Activated naive CD8-positive, alpha-beta T cell treated with anti-CD3 and anti-CD28 coated beads, Interleukin-2, amount 10 ng/mL, durations not matched to agents 7 days and 5 days (primary cell): ENCODE measurements around the gene C12orf43. TPM values are rescaled to one million over a fixed set of nuclear protein-coding genes. Genes with fewer than 3 reads are reported as not detected.

Experiments
- ATAC-seq: fragments of 150-1000 bp; cut with Tn5 transposase; one replicate; pipeline ENCODE4 v1.10.0; 2021; ENCODE audit warnings: low read depth, moderate library complexity
- POLR2A ChIA-PET: fragments of 350-600 bp; sonication (Branson Sonifier 250); formaldehyde crosslinking; loops from one replicate; lab custom pipeline; 2021; ENCODE audit warnings: antibody characterized with exemption; lab: Charles Lee
- DNase-seq: peaks from one replicate; pipeline ENCODE4 v3.0.0; 2021
- H3K27ac Mint-ChIP-seq: one replicate; pipeline ENCODE4 v1.8.0; 2022; ENCODE audit warnings: mild to moderate bottlenecking, mixed read lengths
- H3K27me3 Mint-ChIP-seq: one replicate; pipeline ENCODE4 v1.8.0; 2022; ENCODE audit warnings: mild to moderate bottlenecking, moderate library complexity, mixed read lengths
- H3K36me3 Mint-ChIP-seq: one replicate; pipeline ENCODE4 v1.8.0; 2021; ENCODE audit warnings: mild to moderate bottlenecking, mixed read lengths
- H3K4me1 Mint-ChIP-seq: one replicate; pipeline ENCODE4 v1.8.0; 2021; ENCODE audit warnings: mixed read lengths
- H3K4me3 Mint-ChIP-seq: one replicate; pipeline ENCODE4 v1.8.0; 2022; ENCODE audit warnings: mild to moderate bottlenecking, moderate library complexity, mixed read lengths
- H3K9me3 Mint-ChIP-seq: one replicate; pipeline ENCODE4 v1.8.0; 2021; ENCODE audit warnings: mixed read lengths
- total RNA-seq, 2 experiments: library from RNA; stranded (reverse); gene quantifications; one replicate each; pipeline ENCODE4 v1.2.3, GENCODE V29; 2021

Gene C12orf43
- total RNA-seq, 2 experiments from 2014 or later, result 15.7 to 16.1 TPM

- Mint-ChIP-seq H3K9me3 (no peaks in the 10 kb centered on the region), H3K4me3 (no peak overlapping the region), H3K27me3 (no peaks in the 10 kb centered on the region), H3K36me3 (peaks cover 47% of the 10 kb centered on the region), H3K4me1 (no peaks in the 10 kb centered on the region), H3K27ac (no peak overlapping the region)
- no peak for ATAC-seq
- no peak for DNase-seq
- POLR2A ChIA-PET, result no interaction called here
These were observed 6.4 kb upstream of the C12orf43 start for GRCh38 chr12:121022713-121023112.

DNA sequence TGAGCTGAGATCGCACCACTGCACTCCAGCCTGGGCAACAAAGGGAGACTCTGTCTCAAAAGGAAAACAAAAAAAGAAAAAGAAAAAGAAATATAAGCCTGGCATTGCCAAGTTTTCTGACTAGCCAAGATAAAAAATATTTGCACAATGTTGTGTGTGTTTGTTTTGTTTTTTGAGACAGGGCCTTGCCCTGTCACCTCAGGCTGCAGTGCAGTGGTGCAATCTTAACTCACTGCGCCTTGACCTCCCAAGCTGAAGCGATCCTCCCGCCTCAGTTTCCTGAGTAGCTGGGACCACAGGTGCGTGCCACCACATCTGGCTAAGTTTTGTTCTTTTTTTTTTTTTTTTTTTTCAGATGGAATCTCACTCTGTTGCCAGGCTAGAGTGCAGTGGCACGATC is 5.5 kb upstream of the C12orf43 start:
- DNase-seq (no peak), ATAC-seq (no peak)
- no peak overlapping the region for H3K4me3 Mint-ChIP-seq
- H3K4me1 Mint-ChIP-seq, result no peaks in the 10 kb centered on the region
- H3K36me3 Mint-ChIP-seq, result peaks cover 39% of the 10 kb centered on the region
- POLR2A ChIA-PET, result no interaction called here
- no peaks in the 10 kb centered on the region for H3K9me3 Mint-ChIP-seq
- no peaks in the 10 kb centered on the region for H3K27me3 Mint-ChIP-seq
- H3K27ac Mint-ChIP-seq, result no peak overlapping the region

DNA sequence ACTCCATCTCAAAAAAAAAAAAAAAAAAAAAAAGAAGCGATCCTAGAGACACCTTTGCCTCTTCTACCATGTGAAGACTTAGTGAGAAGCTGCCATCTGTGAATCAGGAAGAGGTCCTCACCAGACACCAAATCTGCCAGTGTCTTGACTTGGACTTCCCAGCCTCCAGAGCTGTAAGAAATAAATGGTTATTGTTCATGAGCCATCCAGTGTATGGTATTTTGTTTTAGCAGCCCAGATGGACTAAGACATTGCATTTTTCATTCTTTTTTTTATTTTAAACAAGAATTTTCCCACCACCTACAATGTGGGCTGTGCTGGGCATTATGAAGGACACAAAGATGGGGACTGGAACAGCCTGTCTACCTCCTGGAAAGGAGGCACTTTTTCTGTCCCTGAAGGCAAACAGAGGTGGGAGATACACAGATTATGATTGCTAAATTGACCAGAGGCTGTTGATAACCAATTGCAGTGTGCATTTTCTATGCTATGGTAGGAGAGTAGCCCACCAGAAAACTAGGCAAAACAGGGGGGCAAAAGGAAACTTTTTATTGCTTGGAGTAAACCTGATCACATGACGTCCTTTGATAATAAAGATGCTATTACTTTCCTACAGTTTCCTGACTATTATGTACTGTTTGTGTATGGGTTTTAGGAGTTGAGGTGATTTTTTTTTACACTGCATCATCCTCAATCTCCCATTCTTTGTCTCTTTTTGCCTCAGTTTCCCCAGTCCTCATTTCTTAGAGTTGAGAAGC is 2.8 kb upstream of the C12orf43 start:
- peaks cover 28% of the 10 kb centered on the region for H3K36me3 Mint-ChIP-seq
- H3K4me3 Mint-ChIP-seq, result no peak overlapping the region
- peaks cover 11% of the 10 kb centered on the region for H3K4me1 Mint-ChIP-seq
- no peak overlapping the region for H3K27ac Mint-ChIP-seq
- no peaks in the 10 kb centered on the region for H3K27me3 Mint-ChIP-seq
- POLR2A ChIA-PET, result interaction anchor here (0.9 kb wide), 1 partner anchor 40 kb away, joined by 3 read pairs; no protein-coding TSS in a partner anchor
- DNase-seq, result no peak
- H3K9me3 Mint-ChIP-seq, result no peaks in the 10 kb centered on the region
- no peak for ATAC-seq

GRCh38 chr12:121017966-121018491 is 1.7 kb upstream of the C12orf43 start:
- DNase-seq, result no peak
- Mint-ChIP-seq H3K4me3 (no peak overlapping the region), H3K9me3 (no peaks in the 10 kb centered on the region), H3K4me1 (peaks cover 11% of the 10 kb centered on the region), H3K36me3 (peaks cover 25% of the 10 kb centered on the region), H3K27me3 (no peaks in the 10 kb centered on the region), H3K27ac (no peak overlapping the region)
- POLR2A ChIA-PET, result interaction anchor here (0.7 kb wide), 1 partner anchor 668 kb away, joined by 3 read pairs; no protein-coding TSS in a partner anchor
- ATAC-seq, result no peak

DNA sequence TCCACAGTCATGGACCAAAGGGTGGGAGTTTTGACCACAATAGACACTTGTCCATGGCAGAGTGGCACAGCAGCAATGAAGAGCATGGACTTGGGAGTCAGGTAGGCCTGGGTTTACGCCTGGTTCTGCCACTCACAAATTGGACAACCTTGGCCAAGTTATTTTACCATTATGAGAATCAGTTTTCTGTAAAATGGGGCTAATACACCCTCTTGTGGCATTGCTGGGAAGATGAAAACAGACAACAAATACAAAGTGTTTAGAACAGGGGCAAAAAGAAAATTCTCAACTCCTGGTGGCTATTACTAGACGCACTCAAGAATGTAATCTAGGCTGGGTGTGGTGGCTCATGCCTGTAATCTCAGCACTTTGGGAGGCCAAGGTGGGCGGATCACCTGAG is 2.6 kb downstream of the C12orf43 start:
- Mint-ChIP-seq H3K9me3 (no peaks in the 10 kb centered on the region), H3K27me3 (no peaks in the 10 kb centered on the region), H3K36me3 (peaks cover 6% of the 10 kb centered on the region), H3K27ac (no peak overlapping the region), H3K4me3 (no peak overlapping the region), H3K4me1 (peaks cover 11% of the 10 kb centered on the region)
- POLR2A ChIA-PET, result no interaction called here
- no peak for ATAC-seq
- no peak for DNase-seq

DNA sequence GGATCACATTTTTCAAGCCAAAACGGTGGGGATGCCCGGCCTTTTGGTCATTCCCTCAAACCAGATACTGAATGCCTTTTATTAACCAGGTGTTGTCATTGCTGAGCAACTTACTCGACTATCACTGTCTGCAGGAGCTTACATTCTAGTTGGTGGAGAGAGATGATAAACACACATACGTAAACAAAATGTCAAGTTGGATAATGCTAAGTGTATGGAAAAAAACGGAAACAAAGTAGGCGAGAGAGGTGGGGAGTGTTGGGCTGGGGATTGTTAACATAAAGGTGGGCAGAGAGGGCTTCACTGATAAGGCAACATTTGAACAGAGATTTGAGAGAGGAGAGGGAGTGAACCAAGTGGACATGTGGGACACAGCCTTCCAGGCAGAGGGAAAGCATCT is 4.5 kb downstream of the C12orf43 start:
- Mint-ChIP-seq H3K27me3 (no peaks in the 10 kb centered on the region), H3K36me3 (peaks cover 7% of the 10 kb centered on the region), H3K9me3 (no peaks in the 10 kb centered on the region), H3K4me1 (peaks cover 11% of the 10 kb centered on the region), H3K4me3 (no peak overlapping the region), H3K27ac (peak overlapping the region; percentile 22)
- no peak for ATAC-seq
- POLR2A ChIA-PET, result no interaction called here
- DNase-seq, result no peak

DNA sequence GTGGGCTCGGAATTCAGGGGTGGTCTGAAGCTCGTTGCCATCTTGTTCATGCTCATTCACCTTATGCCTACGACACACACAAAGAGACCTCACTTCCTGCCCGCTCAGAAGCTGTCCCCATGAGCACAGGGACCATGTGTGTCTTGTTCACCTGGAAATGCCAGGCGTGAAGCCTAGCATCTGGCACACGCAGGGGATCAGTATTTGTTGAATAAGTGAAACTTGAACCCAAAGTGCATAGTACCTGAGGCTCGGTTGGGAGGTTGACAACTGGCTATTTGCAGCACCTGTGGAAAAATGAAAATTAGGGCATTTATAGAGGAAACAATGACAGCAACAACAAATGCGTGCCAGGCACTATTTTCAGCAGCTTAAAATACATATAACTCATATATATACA is 5.4 kb downstream of the C12orf43 start:
- Mint-ChIP-seq H3K36me3 (peaks cover 7% of the 10 kb centered on the region), H3K27ac (no peak overlapping the region), H3K9me3 (no peaks in the 10 kb centered on the region), H3K4me1 (peaks cover 9% of the 10 kb centered on the region), H3K4me3 (no peak overlapping the region), H3K27me3 (no peaks in the 10 kb centered on the region)
- POLR2A ChIA-PET, result no interaction called here
- no peak for DNase-seq
- no peak for ATAC-seq

DNA sequence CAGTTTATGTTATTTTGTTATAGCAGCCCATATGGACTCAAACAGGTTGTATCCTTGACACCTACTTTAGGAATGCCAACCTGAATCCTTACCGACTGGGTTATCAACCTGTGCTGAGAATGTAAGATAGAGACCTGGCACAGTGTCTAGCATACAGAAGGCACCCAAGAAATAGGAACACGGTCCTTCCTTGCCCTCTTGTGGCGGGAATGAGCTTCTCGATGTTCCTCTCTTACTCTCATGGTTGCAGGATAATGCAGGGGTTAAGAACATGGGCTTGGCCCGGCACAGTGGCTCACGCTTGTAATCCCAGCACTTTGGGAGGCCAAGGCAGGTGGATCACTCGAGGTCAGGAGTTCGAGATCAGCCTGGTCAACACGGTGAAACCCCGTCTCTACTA is 6.5 kb downstream of the C12orf43 start:
- Mint-ChIP-seq H3K9me3 (no peaks in the 10 kb centered on the region), H3K36me3 (peaks cover 12% of the 10 kb centered on the region), H3K27me3 (no peaks in the 10 kb centered on the region), H3K4me1 (peaks cover 6% of the 10 kb centered on the region), H3K27ac (no peak overlapping the region), H3K4me3 (no peak overlapping the region)
- no peak for ATAC-seq
- no peak for DNase-seq
- POLR2A ChIA-PET, result interaction anchor here (0.8 kb wide), 1 partner anchor 428 kb away, joined by 3 read pairs; the partner anchor contains the start of gene POP5

- H3K36me3 Mint-ChIP-seq, result peaks cover 17% of the 10 kb centered on the region
- POLR2A ChIA-PET, result no interaction called here
- H3K4me3 Mint-ChIP-seq, result no peak overlapping the region
- H3K27ac Mint-ChIP-seq, result no peak overlapping the region
- DNase-seq, result no peak
- no peak for ATAC-seq
- no peaks in the 10 kb centered on the region for H3K9me3 Mint-ChIP-seq
- peaks cover 7% of the 10 kb centered on the region for H3K4me1 Mint-ChIP-seq
- no peaks in the 10 kb centered on the region for H3K27me3 Mint-ChIP-seq
These were observed 7.8 kb downstream of the C12orf43 start for GRCh38 chr12:121008347-121009098.

DNA sequence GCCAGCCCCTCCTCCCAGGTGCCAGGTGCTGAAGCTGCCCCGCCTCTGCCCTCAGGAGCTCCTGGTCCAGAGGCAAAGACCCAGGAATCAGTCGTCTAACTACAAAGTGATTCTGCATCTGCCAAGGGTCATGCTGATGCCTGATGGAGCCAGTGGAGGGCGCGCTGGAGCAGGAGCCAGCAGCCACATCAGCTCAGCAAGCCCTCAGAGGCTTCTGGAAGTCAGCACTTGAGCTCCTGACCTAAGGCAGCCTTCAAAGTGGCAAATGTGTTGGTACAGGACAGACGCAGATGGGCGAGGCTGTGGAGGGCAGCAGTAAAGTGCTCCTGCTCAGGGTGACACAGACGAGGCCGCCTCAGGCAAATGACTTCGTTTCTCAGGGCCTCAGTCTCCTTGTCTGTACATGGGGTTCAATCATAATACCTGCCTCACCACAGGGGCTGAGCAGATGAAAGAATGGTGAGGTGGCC is 10.9 kb downstream of the C12orf43 start:
- Mint-ChIP-seq H3K9me3 (no peaks in the 10 kb centered on the region), H3K27me3 (no peaks in the 10 kb centered on the region), H3K4me1 (peaks cover 7% of the 10 kb centered on the region), H3K36me3 (peaks cover 16% of the 10 kb centered on the region), H3K27ac (peak overlapping the region; percentile 83), H3K4me3 (no peak overlapping the region)
- ATAC-seq, result peak; percentile 74
- POLR2A ChIA-PET, result interaction anchor here (1.2 to 2.0 kb wide), 3 partner anchors 33 to 108 kb away, joined by 3 to 7 read pairs (median 3); no protein-coding TSS in a partner anchor
- peak; percentile 65 for DNase-seq

DNA sequence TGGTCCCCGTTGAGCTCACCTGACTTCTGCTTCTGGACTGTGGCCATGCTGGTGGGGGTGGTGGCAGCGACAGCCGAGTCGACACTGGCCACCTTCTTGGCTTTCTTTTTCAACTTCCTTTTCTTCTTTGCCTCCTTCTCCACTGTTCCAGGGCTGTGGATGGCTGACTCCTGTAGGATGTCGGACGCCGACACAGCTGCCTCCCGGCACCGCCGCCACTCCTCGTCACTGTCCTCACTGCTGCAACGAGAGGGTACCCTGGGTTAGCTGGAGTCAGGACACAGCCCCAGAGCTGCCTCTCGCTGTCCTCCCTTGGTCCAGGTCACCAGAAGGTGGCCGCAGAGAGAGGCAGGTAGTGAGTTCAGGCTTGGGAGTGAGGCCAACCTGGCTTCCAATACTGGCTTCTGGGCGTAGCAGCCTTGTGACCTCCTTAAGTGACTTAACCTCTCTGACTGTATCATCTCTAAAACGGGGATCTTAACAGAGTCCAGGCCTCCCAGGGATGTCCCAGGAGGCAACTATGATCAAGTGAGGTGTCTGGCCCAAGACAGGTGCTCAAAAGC is 12.0 kb downstream of the C12orf43 start:
- H3K27ac Mint-ChIP-seq, result no peak overlapping the region
- POLR2A ChIA-PET, result interaction anchor here (1.3 to 2.0 kb wide), 2 partner anchors 34 to 55 kb away, joined by 3 to 7 read pairs; no protein-coding TSS in a partner anchor

GRCh38 chr12:121003650-121004049 is 12.6 kb downstream of the C12orf43 start:
- POLR2A ChIA-PET, result no interaction called here
- Mint-ChIP-seq H3K27ac (no peak overlapping the region), H3K27me3 (no peaks in the 10 kb centered on the region), H3K4me3 (no peak overlapping the region), H3K9me3 (no peaks in the 10 kb centered on the region), H3K4me1 (peaks cover 9% of the 10 kb centered on the region), H3K36me3 (peaks cover 17% of the 10 kb centered on the region)
- no peak for DNase-seq
- ATAC-seq, result no peak

More for the DNA sequence above, 12.0 kb downstream of the C12orf43 start:
- ATAC-seq (no peak), DNase-seq (no peak)
- no peaks in the 10 kb centered on the region for H3K27me3 Mint-ChIP-seq
- peaks cover 9% of the 10 kb centered on the region for H3K4me1 Mint-ChIP-seq
- H3K9me3 Mint-ChIP-seq, result no peaks in the 10 kb centered on the region
- H3K4me3 Mint-ChIP-seq, result no peak overlapping the region
- peaks cover 17% of the 10 kb centered on the region for H3K36me3 Mint-ChIP-seq
